ENCODE results near the gene NRXN2.
"Not testable (repeated sequence)": the region's sequence is repeated elsewhere in the genome, so short reads cannot be mapped to it uniquely, and the experiment has no call there.

The NRXN2 gene

GRCh38 chr11:64563966-64564365 is 159.0 kb downstream of the NRXN2 start:
- no peak for TF ChIP-seq ZFX (IDR thresholded peaks at IDR 0.05)
- TF ChIP-seq, protein P1, sequence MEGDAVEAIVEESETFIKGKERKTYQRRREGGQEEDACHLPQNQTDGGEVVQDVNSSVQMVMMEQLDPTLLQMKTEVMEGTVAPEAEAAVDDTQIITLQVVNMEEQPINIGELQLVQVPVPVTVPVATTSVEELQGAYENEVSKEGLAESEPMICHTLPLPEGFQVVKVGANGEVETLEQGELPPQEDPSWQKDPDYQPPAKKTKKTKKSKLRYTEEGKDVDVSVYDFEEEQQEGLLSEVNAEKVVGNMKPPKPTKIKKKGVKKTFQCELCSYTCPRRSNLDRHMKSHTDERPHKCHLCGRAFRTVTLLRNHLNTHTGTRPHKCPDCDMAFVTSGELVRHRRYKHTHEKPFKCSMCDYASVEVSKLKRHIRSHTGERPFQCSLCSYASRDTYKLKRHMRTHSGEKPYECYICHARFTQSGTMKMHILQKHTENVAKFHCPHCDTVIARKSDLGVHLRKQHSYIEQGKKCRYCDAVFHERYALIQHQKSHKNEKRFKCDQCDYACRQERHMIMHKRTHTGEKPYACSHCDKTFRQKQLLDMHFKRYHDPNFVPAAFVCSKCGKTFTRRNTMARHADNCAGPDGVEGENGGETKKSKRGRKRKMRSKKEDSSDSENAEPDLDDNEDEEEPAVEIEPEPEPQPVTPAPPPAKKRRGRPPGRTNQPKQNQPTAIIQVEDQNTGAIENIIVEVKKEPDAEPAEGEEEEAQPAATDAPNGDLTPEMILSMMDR (conservative IDR thresholded peaks at IDR 0.05) = no peak
- no peak overlapping the region for H3K27ac ChIP-seq

DNA sequence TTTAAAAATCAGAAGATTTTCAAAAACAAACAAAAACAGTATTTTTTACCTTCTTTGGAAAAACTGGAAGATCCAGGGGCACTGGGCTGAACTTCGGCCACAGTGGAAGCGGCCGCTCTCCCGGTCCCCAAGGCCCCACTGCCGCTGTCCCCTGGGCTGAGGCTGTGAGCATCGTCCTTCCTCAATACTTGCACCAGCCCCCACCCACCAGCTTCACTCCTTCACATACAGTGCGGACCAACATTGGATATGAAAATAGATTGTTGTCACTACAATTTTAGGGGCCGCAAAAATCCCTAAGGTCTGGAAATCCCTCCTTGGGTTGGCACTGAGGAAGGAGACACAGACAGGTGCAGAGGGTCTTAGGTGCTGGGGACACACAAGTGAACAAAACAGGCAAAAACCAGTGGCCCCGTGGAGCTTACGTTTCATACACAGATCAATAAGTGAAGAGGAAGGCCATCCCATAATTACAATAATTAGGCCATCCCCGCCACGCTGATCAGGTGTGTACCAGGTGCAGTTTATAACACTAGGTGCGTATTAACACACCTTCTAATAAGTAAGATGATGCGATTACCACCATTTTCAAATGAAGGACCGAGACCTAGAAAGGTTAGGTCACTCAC is 160.2 kb downstream of the NRXN2 start:
- no peak overlapping the region for H3K27ac ChIP-seq
- TF ChIP-seq, protein P1 (conservative IDR thresholded peaks at IDR 0.05) = no peak
- no peak for TF ChIP-seq ZFX (IDR thresholded peaks at IDR 0.05)

GRCh38 chr11:64561984-64562722 is 160.8 kb downstream of the NRXN2 start:
- TF ChIP-seq, protein P1 (conservative IDR thresholded peaks at IDR 0.05) = no peak
- TF ChIP-seq ZFX (IDR thresholded peaks at IDR 0.05) = no peak
- no peak overlapping the region for H3K27ac ChIP-seq

DNA sequence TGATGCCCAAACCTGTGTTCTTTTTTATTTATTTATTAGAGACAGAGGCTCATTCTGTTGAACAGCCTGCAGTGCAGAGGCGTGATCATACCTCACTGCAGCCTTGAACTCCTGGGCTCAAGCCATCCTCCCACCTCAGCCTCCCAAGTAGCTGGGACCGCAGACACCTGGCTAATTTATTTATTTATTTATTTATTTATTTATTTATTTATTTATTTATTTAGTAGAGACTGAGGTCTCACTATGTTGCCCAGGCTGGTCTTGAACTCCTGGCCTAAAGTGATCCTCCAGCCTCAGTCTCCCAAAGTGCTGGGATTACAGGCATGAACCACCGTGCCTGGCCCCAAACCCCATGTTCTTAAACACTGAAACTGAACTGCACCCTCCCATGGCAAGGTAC is 161.6 kb downstream of the NRXN2 start:
- H3K27ac ChIP-seq = not testable (repeated sequence)

GRCh38 chr11:64560941-64561340 is 162.1 kb downstream of the NRXN2 start:
- H3K27ac ChIP-seq = no peak overlapping the region
- TF ChIP-seq, protein P1 (conservative IDR thresholded peaks at IDR 0.05) = no peak
- TF ChIP-seq ZFX (IDR thresholded peaks at IDR 0.05) = no peak

DNA sequence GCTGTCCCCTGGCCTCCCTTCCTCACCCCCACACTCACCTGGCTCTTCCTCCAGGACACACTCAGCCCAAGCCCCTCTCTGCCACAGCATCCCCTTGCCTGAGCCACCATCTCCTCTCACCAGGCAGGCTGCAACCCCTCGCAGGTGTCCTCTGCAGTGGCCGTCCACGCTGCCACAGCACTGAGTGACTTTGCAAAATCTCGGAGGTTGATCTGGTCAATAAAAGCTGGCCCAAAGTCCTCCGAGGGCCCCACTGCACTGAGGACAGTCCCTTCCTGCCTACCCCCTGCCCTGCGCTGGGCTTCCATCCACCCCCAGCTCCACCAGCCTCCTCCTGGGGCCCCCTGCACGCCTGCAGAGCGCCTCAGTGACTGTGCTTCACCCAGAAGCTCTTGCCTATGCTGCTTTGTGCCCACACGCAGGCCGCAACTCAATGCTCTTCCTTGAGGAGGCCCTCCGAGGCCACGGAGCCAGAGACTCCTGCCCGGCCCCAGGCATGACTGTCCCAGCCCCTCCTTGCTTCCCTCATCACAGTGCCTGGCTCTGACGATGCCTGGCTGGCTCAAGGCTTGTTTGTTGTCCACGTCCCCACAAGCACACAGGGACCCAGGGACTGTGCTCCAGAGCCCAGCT is 162.7 kb downstream of the NRXN2 start:
- TF ChIP-seq ZFX (IDR thresholded peaks at IDR 0.05) = no peak
- no peak overlapping the region for H3K27ac ChIP-seq

DNA sequence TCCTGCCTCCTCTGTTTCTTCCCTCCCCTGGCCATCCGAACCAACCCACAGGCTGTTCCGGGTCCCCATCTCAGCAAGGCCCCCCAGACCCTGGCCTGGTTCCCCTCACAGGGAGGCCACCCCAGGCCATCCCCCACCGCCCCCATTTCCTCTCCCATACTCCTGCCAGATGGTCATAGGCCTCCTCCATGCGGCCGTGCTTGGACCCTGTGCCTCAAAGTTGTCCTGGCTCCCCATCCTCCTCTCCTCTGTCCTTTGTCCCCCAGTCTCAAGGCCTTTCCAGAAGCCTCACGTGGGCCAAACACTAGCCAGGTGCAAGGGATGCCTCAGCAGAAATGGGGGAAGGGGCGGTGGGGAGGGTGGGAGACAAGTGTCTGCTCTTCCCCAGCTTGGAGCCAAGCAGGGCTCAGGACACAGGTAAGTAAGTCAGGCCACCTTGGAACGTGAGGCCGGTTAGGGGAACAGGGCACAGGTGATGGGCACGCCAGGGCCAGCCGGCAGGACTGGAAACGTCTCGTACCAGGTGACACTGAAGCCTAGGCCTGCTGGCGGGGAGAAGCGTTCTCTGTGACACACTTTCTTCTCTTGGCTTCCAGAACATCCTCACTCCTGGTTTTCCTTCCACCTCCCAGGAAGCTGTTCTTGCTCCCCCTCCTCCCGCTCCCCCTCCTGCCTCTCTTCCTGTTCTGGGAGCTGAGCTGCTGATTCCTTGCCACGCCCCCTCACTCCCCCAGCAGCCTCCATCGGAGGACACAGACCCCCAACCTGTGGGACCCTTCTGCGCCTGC is 163.5 kb downstream of the NRXN2 start:
- H3K27ac ChIP-seq = no peak overlapping the region
- no peak for TF ChIP-seq ZFX (IDR thresholded peaks at IDR 0.05)
- TF ChIP-seq, protein P1 (conservative IDR thresholded peaks at IDR 0.05) = no peak

DNA sequence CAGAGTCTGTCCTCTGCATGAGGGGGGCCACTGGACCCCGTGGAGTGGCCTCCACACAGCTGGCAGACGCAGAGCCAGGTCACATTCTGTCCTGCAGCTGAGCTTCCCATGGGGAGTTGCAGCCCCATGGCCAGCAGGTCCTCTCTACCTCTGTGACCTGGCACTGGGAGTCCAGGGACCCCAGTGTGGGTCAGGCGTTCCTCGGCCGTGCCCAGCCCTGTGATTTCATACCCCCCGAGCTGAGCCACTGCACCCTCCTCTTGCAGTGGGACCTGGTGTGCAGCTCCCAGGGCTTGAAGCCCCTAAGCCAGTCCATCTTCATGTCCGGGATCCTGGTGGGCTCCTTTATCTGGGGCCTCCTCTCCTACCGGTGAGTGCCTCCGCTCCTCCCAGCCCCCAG is 164.1 kb downstream of the NRXN2 start:
- H3K27ac ChIP-seq = no peak overlapping the region
- TF ChIP-seq ZFX (IDR thresholded peaks at IDR 0.05) = no peak
- TF ChIP-seq, protein P1 (conservative IDR thresholded peaks at IDR 0.05) = no peak

Measured in C4-2B (cell line).